D721Med (cell line): Measurements from ENCODE around the gene TWNK.

Experiments used
- DNase-seq: peaks from one replicate; pipeline ENCODE4 v3.0.0; 2011; ENCODE audit warnings: low spot score; ENCODE audit not compliant: insufficient read length
- FAIRE-seq: peaks from 2 replicates; lab custom pipeline; 2011; peaks lifted over from hg19 to GRCh38; lab: Jason Lieb, UNC
- CTCF ChIP-seq: IDR thresholded peaks from 2 replicates; pipeline ENCODE4 v1.5.1; 2012; ENCODE audit warnings: mild to moderate bottlenecking, control low read depth; ENCODE audit not compliant: insufficient read depth; ENCODE audit errors: missing control alignments

TWNK gene

GRCh38 chr10:101027106-101027720, 39.9 kb downstream of the TWNK start:
- no peak for DNase-seq
- FAIRE-seq, result no peak
- no peak for TF ChIP-seq CTCF

DNA sequence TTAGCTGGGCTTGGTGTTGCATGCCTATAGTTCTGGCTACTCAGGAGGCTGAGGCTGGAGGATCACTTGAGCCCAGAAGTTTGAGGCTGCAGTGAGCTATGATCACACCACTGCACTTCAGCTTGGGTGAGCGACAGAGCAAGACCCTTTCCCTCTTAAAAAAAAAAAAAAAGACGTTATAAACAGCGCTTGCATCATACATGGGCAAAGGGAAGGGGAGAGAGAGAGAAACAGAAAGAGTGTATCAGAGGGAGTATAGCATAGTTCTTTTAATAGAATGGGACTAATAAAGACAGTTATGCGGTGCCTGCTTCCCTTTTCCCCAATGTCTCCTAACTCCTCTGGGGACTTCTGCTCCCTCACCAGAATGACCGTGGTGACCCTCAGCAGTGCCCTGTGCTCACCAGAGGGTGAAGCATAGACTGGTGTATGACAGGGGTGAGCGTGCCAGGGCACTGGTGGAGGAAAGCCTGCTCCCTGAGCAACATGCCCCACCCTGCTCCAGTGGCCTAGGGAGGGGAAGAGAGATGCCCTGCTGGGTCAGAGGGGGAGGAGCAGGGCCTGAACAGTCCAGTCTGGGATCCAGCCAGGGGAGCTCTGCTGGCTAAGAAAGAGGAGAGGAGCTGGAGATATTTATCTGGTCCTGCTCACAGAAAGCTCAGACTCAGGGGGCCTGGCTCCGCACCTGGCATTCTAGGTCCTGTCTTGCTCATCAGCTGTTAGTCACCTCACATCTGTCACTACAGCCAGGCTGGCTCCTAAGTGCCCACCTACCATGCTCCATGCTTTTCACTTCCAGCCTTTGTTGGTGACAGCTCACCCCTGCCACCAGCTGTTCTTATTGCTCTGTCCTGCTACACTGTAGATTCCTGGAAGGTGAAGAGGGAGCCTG, 41.3 kb downstream of the TWNK start:
- DNase-seq (no peak), FAIRE-seq (no peak)
- no peak for TF ChIP-seq CTCF

DNA sequence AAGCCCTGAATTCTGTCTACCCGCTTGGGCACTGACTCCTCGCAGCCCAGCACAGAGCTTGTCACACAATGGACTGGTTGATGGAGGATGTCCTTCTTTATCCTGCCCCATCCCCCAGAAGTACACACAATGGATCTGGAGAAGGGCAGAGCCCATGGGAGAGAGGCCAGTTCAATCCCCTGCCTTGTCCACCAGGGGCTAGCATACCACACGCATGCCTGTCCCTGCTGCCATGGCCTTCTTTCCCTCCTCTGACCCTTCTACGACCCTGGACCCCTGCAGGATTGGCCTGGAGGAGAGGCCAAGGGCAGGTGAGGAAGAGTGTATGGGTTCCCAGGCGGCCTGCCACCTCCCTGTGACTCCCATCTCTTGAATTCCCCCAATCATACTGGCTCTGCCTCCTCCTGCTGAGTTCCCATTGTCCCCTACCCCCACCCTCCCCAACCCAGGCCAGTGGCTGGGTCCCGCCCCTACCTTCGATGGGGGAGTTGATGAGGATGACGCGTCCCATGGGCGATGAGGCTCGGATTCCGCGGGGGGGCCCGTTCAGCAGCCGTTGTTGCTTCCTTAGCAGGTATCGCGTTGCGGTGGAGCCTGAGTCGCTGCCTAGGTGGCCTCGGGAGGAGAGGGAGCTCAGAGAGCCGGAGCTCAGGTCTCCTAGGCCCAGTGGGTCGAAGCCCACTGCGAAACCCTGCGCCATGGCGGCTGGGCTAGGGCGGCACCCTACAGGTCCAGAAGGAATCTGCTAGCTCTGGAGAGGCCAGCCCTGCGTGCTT, 42.4 kb downstream of the TWNK start:
- DNase-seq, result no peak
- no peak for FAIRE-seq
- TF ChIP-seq CTCF, result no peak

- FAIRE-seq, result no peak
- DNase-seq, result no peak
Observed at GRCh38 chr10:101030496-101031127, 43.3 kb downstream of the TWNK start.

GRCh38 chr10:101031128-101031795, 43.9 kb downstream of the TWNK start, which contains the start of the genes PDZD7 and SFXN3:
PDZD7 (minus strand) TSS chr10:101031129; CDS start chr10:101030219, 910 bp downstream.
SFXN3 (plus strand) TSS chr10:101031234; CDS start chr10:101034695, 3,461 bp downstream.
- no peak for TF ChIP-seq CTCF
- FAIRE-seq, result no peak
- DNase-seq, result peak; percentile 92

More at GRCh38 chr10:101030496-101031127, 43.3 kb downstream of the TWNK start:
- TF ChIP-seq CTCF, result no peak
